Smooth muscle cell (in vitro differentiated cells): Measurements from ENCODE around the gene NEUROD6. TPM values are rescaled to one million over a fixed set of nuclear protein-coding genes. Genes with fewer than 3 reads are reported as not detected.

Source experiments
- DNase-seq: peaks from one replicate; lab custom pipeline; 2025; ENCODE audit not compliant: unreplicated experiment; lab: John Stamatoyannopoulos, UW
- H2AFZ ChIP-seq: fragments of 200-600 bp; sonication (generic); 2 replicates; pipeline ENCODE4 v1.6.0; 2016; ENCODE audit warnings: antibody characterized with exemption, low read depth, mild to moderate bottlenecking
- H3F3A ChIP-seq: fragments of 200-600 bp; sonication (generic); 2 replicates; pipeline ENCODE4 v1.6.0; 2017; ENCODE audit warnings: antibody characterized with exemption, low read depth
- H3K27ac ChIP-seq: fragments of 200-600 bp; sonication (generic); 2 replicates; pipeline ENCODE4 v1.5.1; 2016; ENCODE audit warnings: low read depth, mild to moderate bottlenecking
- H3K27me3 ChIP-seq: fragments of 200-600 bp; sonication (generic); 2 replicates; pipeline ENCODE4 v1.6.1; 2016; ENCODE audit warnings: low read depth, mild to moderate bottlenecking
- H3K36me3 ChIP-seq: fragments of 200-600 bp; sonication (generic); 2 replicates; pipeline ENCODE4 v1.5.1; 2016; ENCODE audit warnings: low read depth
- H3K4me1 ChIP-seq: fragments of 200-600 bp; sonication (generic); 2 replicates; pipeline ENCODE4 v1.5.1; 2016; ENCODE audit warnings: low read depth
- H3K4me2 ChIP-seq: fragments of 200-600 bp; sonication (generic); 2 replicates; pipeline ENCODE4 v1.6.0; 2016; ENCODE audit warnings: mild to moderate bottlenecking
- H3K4me3 ChIP-seq: fragments of 200-600 bp; sonication (generic); 2 replicates; pipeline ENCODE4 v1.5.1; 2016; ENCODE audit warnings: mild to moderate bottlenecking
- H3K79me2 ChIP-seq: fragments of 200-600 bp; sonication (generic); 2 replicates; pipeline ENCODE4 v1.6.0; 2016; ENCODE audit warnings: low read depth, mild to moderate bottlenecking
- H3K9ac ChIP-seq: fragments of 200-600 bp; sonication (generic); 2 replicates; pipeline ENCODE4 v1.6.0; 2016; ENCODE audit warnings: low read depth
- H3K9me3 ChIP-seq: fragments of 200-600 bp; sonication (generic); replicated peaks from 2 replicates; pipeline ENCODE4 v1.5.1; 2016; ENCODE audit warnings: low read depth
- H4K20me1 ChIP-seq: fragments of 200-600 bp; sonication (generic); 2 replicates; pipeline ENCODE4 v1.6.0; 2016; ENCODE audit warnings: low read depth
- CTCF ChIP-seq: fragments of 200-600 bp; sonication (generic); IDR thresholded peaks from 2 replicates; pipeline ENCODE4 v1.5.1; 2017; ENCODE audit warnings: borderline replicate concordance, mild to moderate bottlenecking, antibody characterized with exemption; ENCODE audit not compliant: insufficient read depth, poor library complexity, severe bottlenecking
- WGBS: methylation state at CpG from one replicate; pipeline ENCODE4 v1.1.7; 2016; ENCODE audit warnings: low lambda C conversion rate; 5-methylcytosine and 5-hydroxymethylcytosine counted together
- polyA plus RNA-seq: library from polyadenylated mRNA; unstranded; fragments of >200 nt; fragmentation: Nextera tagmentation; extraction: Ambion mirVana; gene quantifications from 2 replicates; pipeline ENCODE4 v1.2.1, GENCODE V29; 2016
- total RNA-seq: library from RNA; depleted of rRNA; stranded (reverse); fragments of >200 nt; gene quantifications from 2 replicates; pipeline ENCODE4 v1.2.3, GENCODE V29; 2014

The NEUROD6 gene
- total and polyA plus RNA-seq, 2 experiments from 2014 or later = not detected

GRCh38 chr7:31305260-31305659 lies 35.3 kb downstream of the NEUROD6 start:
- no peaks in the 10 kb centered on the region for H3K36me3 ChIP-seq
- H3K4me2 ChIP-seq = no peak overlapping the region
- H3K27me3 ChIP-seq = peaks cover 19% of the 10 kb centered on the region
- TF ChIP-seq CTCF = no peak
- no peaks in the 10 kb centered on the region for H3K9me3 ChIP-seq
- DNase-seq = no peak
- H3F3A ChIP-seq = no peaks in the 10 kb centered on the region
- no peak overlapping the region for H3K27ac ChIP-seq
- H4K20me1 ChIP-seq = no peaks in the 10 kb centered on the region
- H3K9ac ChIP-seq = no peak overlapping the region
- no peaks in the 10 kb centered on the region for H3K79me2 ChIP-seq
- H3K4me1 ChIP-seq = no peaks in the 10 kb centered on the region
- H2AFZ ChIP-seq = no peak overlapping the region
- no peak overlapping the region for H3K4me3 ChIP-seq
- 88% methylated on average over 1 of the region's 1 CpG for WGBS

- no peaks in the 10 kb centered on the region for H3K79me2 ChIP-seq
- no peaks in the 10 kb centered on the region for H4K20me1 ChIP-seq
- H3K9ac ChIP-seq = no peak overlapping the region
- no peaks in the 10 kb centered on the region for H3F3A ChIP-seq
- H3K4me3 ChIP-seq = no peak overlapping the region
- no peaks in the 10 kb centered on the region for H3K36me3 ChIP-seq
- no peak for TF ChIP-seq CTCF
- no peak for DNase-seq
- H3K4me1 ChIP-seq = no peaks in the 10 kb centered on the region
- no peak overlapping the region for H3K4me2 ChIP-seq
- WGBS = 72% methylated on average over 4 of the region's 4 CpGs
- peaks cover 19% of the 10 kb centered on the region for H3K27me3 ChIP-seq
- no peaks in the 10 kb centered on the region for H3K9me3 ChIP-seq
- H3K27ac ChIP-seq = no peak overlapping the region
- no peak overlapping the region for H2AFZ ChIP-seq
These were observed 36.1 kb downstream of the NEUROD6 start for GRCh38 chr7:31304446-31304845.

DNA sequence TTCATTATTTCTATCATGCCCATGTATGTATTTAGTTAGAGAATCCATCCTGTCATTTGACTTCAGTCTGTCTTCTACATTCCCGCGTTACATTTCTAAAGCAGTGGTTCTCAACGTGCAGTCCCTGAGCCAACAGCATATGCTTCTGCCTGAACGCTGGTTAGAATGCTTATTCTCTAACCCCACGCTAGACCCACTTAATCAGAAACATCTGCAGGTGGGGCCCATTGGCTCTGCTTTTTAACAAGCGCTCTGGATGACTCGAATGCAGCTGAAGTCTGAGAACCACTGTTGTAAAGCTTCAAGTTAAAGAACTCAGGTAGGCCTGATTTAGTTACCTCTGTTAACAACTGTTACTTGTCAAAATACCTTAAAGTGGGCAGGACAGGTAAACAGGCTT lies 38.2 kb downstream of the NEUROD6 start:
- Histone ChIP-seq H3K9me3 (no peaks in the 10 kb centered on the region), H3F3A (no peaks in the 10 kb centered on the region), H3K27ac (no peak overlapping the region), H2AFZ (no peak overlapping the region), H3K4me3 (no peak overlapping the region), H3K27me3 (peaks cover 11% of the 10 kb centered on the region), H3K36me3 (no peaks in the 10 kb centered on the region), H4K20me1 (no peaks in the 10 kb centered on the region), H3K9ac (no peak overlapping the region), H3K4me2 (no peak overlapping the region), H3K4me1 (no peaks in the 10 kb centered on the region), H3K79me2 (no peaks in the 10 kb centered on the region)
- 75% methylated on average over 7 of the region's 7 CpGs for WGBS
- no peak for DNase-seq
- TF ChIP-seq CTCF = no peak

- Histone ChIP-seq H3K4me1 (no peaks in the 10 kb centered on the region), H3K4me3 (no peak overlapping the region), H3F3A (no peaks in the 10 kb centered on the region), H4K20me1 (no peaks in the 10 kb centered on the region), H2AFZ (no peak overlapping the region), H3K79me2 (no peaks in the 10 kb centered on the region), H3K36me3 (no peaks in the 10 kb centered on the region), H3K9ac (no peak overlapping the region), H3K4me2 (no peak overlapping the region), H3K27me3 (peaks cover 7% of the 10 kb centered on the region), H3K27ac (no peak overlapping the region), H3K9me3 (no peaks in the 10 kb centered on the region)
- TF ChIP-seq CTCF = no peak
- DNase-seq = no peak
- WGBS = 70% methylated on average over 1 of the region's 1 CpG
These were observed 41.2 kb downstream of the NEUROD6 start for GRCh38 chr7:31299336-31299735.
